H7 (cell line): ENCODE data around the gene U2SURP. TPM values are rescaled to one million over a fixed set of nuclear protein-coding genes. Genes with fewer than 3 reads are reported as not detected.
"Not testable (repeated sequence)": the region's sequence is repeated elsewhere in the genome, so short reads cannot be mapped to it uniquely, and the experiment has no call there.

ENCODE experiments used
- DNase-seq: peaks from one replicate; pipeline ENCODE4 v3.0.0; 2012
- H3K27me3 ChIP-seq: 2 replicates; pipeline ENCODE4 v1.6.0; 2011; ENCODE audit warnings: mild to moderate bottlenecking, low read length; ENCODE audit not compliant: control insufficient read depth, insufficient read depth
- H3K36me3 ChIP-seq: replicated peaks from 2 replicates; pipeline ENCODE4 v1.5.1; 2011; ENCODE audit warnings: low read length; ENCODE audit not compliant: control insufficient read depth, insufficient read depth
- H3K4me3 ChIP-seq: 2 replicates; pipeline ENCODE4 v1.5.1; 2011; ENCODE audit warnings: low read depth, mild to moderate bottlenecking, control low read depth, low read length, moderate library complexity; ENCODE audit not compliant: insufficient read depth
- total RNA-seq: library from RNA; depleted of rRNA; stranded (reverse); fragments of >200 nt; shearing (Covaris generic); gene quantifications from 2 replicates; pipeline ENCODE4 v1.2.3, GENCODE V29; 2014

The U2SURP gene
- total RNA-seq, 1 experiment from 2014 or later = 110 TPM

GRCh38 chr3:142988221-142988620, 13.1 kb upstream of the U2SURP start:
- not testable (repeated sequence) for H3K36me3 ChIP-seq, H3K27me3 ChIP-seq, H3K4me3 ChIP-seq, DNase-seq

- not testable (repeated sequence) for H3K36me3 ChIP-seq, H3K4me3 ChIP-seq, DNase-seq, H3K27me3 ChIP-seq
These were observed 12.5 kb upstream of the U2SURP start for GRCh38 chr3:142988826-142989225.

- Histone ChIP-seq H3K36me3 (no peaks in the 10 kb centered on the region), H3K4me3 (no peak overlapping the region), H3K27me3 (no peaks in the 10 kb centered on the region)
- DNase-seq = no peak
These were observed 10.6 kb upstream of the U2SURP start for GRCh38 chr3:142990721-142991120.

GRCh38 chr3:142992323-142992722, 9.0 kb upstream of the U2SURP start:
- H3K4me3 ChIP-seq = no peak overlapping the region
- no peaks in the 10 kb centered on the region for H3K27me3 ChIP-seq
- H3K36me3 ChIP-seq = no peaks in the 10 kb centered on the region
- DNase-seq = no peak

GRCh38 chr3:142993958-142994442, 7.4 kb upstream of the U2SURP start:
- no peaks in the 10 kb centered on the region for H3K27me3 ChIP-seq
- H3K36me3 ChIP-seq = no peaks in the 10 kb centered on the region
- DNase-seq = peak; percentile 76
- H3K4me3 ChIP-seq = no peak overlapping the region

- Histone ChIP-seq H3K4me3 (no peak overlapping the region), H3K36me3 (no peaks in the 10 kb centered on the region), H3K27me3 (no peaks in the 10 kb centered on the region)
- DNase-seq = no peak
These were observed 4.0 kb upstream of the U2SURP start for GRCh38 chr3:142997330-142997729.

GRCh38 chr3:142998439-142998838, 2.9 kb upstream of the U2SURP start:
- no peak overlapping the region for H3K4me3 ChIP-seq
- no peaks in the 10 kb centered on the region for H3K36me3 ChIP-seq
- no peak for DNase-seq
- H3K27me3 ChIP-seq = no peaks in the 10 kb centered on the region

GRCh38 chr3:142999881-143000280, 1.5 kb upstream of the U2SURP start:
- no peak for DNase-seq
- H3K4me3 ChIP-seq = no peak overlapping the region
- H3K27me3 ChIP-seq = no peaks in the 10 kb centered on the region
- no peaks in the 10 kb centered on the region for H3K36me3 ChIP-seq

GRCh38 chr3:143000528-143000927, 842 bp upstream of the U2SURP start:
- no peaks in the 10 kb centered on the region for H3K36me3 ChIP-seq
- peak overlapping the region; percentile 97 for H3K4me3 ChIP-seq
- DNase-seq = no peak
- no peaks in the 10 kb centered on the region for H3K27me3 ChIP-seq

GRCh38 chr3:143001034-143001368, 369 bp upstream of the U2SURP start:
- Histone ChIP-seq H3K27me3 (no peaks in the 10 kb centered on the region), H3K4me3 (peak overlapping the region; percentile 97), H3K36me3 (no peaks in the 10 kb centered on the region)
- DNase-seq = no peak

- no peaks in the 10 kb centered on the region for H3K36me3 ChIP-seq
- peak overlapping the region; percentile 97 for H3K4me3 ChIP-seq
- DNase-seq = peak; percentile 43
- H3K27me3 ChIP-seq = no peaks in the 10 kb centered on the region
These were observed 828 bp downstream of the U2SURP start for GRCh38 chr3:143002083-143002712.

GRCh38 chr3:143002727-143003126, 1.4 kb downstream of the U2SURP start:
- DNase-seq = no peak
- Histone ChIP-seq H3K4me3 (peak overlapping the region; percentile 97), H3K27me3 (no peaks in the 10 kb centered on the region), H3K36me3 (no peaks in the 10 kb centered on the region)

GRCh38 chr3:143004823-143005222, 3.5 kb downstream of the U2SURP start:
- no peaks in the 10 kb centered on the region for H3K36me3 ChIP-seq
- no peak for DNase-seq
- no peak overlapping the region for H3K4me3 ChIP-seq
- H3K27me3 ChIP-seq = no peaks in the 10 kb centered on the region

GRCh38 chr3:143010024-143010423, 8.7 kb downstream of the U2SURP start:
- no peaks in the 10 kb centered on the region for H3K27me3 ChIP-seq

GRCh38 chr3:143011705-143012104, 10.3 kb downstream of the U2SURP start:
- H3K36me3 ChIP-seq = peaks cover 5% of the 10 kb centered on the region
- H3K27me3 ChIP-seq = no peaks in the 10 kb centered on the region
- no peak for DNase-seq
- H3K4me3 ChIP-seq = no peak overlapping the region

More at GRCh38 chr3:143010024-143010423, 8.7 kb downstream of the U2SURP start:
- no peaks in the 10 kb centered on the region; the same call in 1 of the 2 replicates for H3K36me3 ChIP-seq
- H3K4me3 ChIP-seq = no peak overlapping the region
- DNase-seq = no peak

- DNase-seq = no peak
- Histone ChIP-seq H3K27me3 (no peaks in the 10 kb centered on the region), H3K4me3 (no peak overlapping the region), H3K36me3 (peaks cover 12% of the 10 kb centered on the region)
These were observed 13.6 kb downstream of the U2SURP start for GRCh38 chr3:143014921-143015320.
